Loucy (cell line): ENCODE data around the gene ITPKB.

ENCODE experiments used
- EZH2phosphoT487 ChIP-seq: fragments of 200-600 bp; IDR thresholded peaks from 2 replicates; pipeline ENCODE4 v1.6.1; 2018; ENCODE audit warnings: antibody characterized with exemption, mild to moderate bottlenecking, moderate library complexity, borderline replicate concordance
- TF ChIP-seq, protein P1 (sequence below): fragments of 200-600 bp; sonication (generic); conservative IDR thresholded peaks from 2 replicates; pipeline ENCODE4 v1.5.1; 2014; ENCODE audit warnings: mild to moderate bottlenecking, antibody characterized with exemption, low read length

DNA sequence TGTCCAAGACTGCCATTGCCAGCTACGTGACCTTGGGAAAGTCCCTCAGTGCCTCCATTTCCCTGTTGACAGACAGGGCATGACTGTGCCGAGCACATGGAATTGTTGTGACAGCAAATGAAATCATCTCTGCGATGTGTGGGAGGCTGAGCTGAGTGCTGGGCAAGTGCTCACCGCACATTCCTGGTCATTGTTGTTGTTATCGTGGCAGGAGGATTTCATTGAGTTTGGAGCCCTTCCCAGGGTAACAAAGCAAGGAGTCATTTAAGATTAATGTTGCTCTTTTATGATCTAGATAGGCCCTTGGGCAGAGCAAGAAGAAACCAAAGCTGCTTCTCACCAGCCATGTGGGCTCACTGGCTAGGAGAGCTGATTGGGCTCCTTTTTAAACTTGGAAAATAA lies 39.6 kb upstream of the ITPKB start:
- TF ChIP-seq, protein P1, sequence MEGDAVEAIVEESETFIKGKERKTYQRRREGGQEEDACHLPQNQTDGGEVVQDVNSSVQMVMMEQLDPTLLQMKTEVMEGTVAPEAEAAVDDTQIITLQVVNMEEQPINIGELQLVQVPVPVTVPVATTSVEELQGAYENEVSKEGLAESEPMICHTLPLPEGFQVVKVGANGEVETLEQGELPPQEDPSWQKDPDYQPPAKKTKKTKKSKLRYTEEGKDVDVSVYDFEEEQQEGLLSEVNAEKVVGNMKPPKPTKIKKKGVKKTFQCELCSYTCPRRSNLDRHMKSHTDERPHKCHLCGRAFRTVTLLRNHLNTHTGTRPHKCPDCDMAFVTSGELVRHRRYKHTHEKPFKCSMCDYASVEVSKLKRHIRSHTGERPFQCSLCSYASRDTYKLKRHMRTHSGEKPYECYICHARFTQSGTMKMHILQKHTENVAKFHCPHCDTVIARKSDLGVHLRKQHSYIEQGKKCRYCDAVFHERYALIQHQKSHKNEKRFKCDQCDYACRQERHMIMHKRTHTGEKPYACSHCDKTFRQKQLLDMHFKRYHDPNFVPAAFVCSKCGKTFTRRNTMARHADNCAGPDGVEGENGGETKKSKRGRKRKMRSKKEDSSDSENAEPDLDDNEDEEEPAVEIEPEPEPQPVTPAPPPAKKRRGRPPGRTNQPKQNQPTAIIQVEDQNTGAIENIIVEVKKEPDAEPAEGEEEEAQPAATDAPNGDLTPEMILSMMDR: no peak
- TF ChIP-seq EZH2phosphoT487: no peak
